Measurements from ENCODE around the gene PHYKPL.

The PHYKPL gene

GRCh38 chr5:178224403-178224802 is 8.2 kb downstream of the PHYKPL start:
- DNase-seq (ENCODE audit: low spot score): no peak
- FAIRE-seq: no peak

- FAIRE-seq: no peak
- DNase-seq (ENCODE audit: low spot score): no peak
Measured at GRCh38 chr5:178223828-178224335, 8.7 kb downstream of the PHYKPL start.

- FAIRE-seq: no peak
- no peak for DNase-seq (ENCODE audit: low spot score)
Measured at GRCh38 chr5:178223196-178223773, 9.3 kb downstream of the PHYKPL start.

GRCh38 chr5:178222292-178222691 is 10.3 kb downstream of the PHYKPL start:
- no peak for DNase-seq (ENCODE audit: low spot score)
- FAIRE-seq: no peak

GRCh38 chr5:178221853-178222252 is 10.7 kb downstream of the PHYKPL start:
- no peak for FAIRE-seq
- DNase-seq (ENCODE audit: low spot score): no peak

- DNase-seq (ENCODE audit: low spot score) (no peak), FAIRE-seq (no peak)
Measured at GRCh38 chr5:178221282-178221681, 11.3 kb downstream of the PHYKPL start.

- DNase-seq (ENCODE audit: low spot score) (no peak), FAIRE-seq (no peak)
Measured at GRCh38 chr5:178218827-178219226, 13.8 kb downstream of the PHYKPL start.

- DNase-seq (ENCODE audit: low spot score) (no peak), FAIRE-seq (no peak)
Measured at GRCh38 chr5:178218237-178218776, 14.3 kb downstream of the PHYKPL start.

GRCh38 chr5:178216779-178217178 is 15.8 kb downstream of the PHYKPL start:
- DNase-seq (ENCODE audit: low spot score) (no peak), FAIRE-seq (no peak)

- DNase-seq (ENCODE audit: low spot score) (no peak), FAIRE-seq (no peak)
Measured at GRCh38 chr5:178216088-178216534, 16.5 kb downstream of the PHYKPL start.

GRCh38 chr5:178215280-178216002 is 17.2 kb downstream of the PHYKPL start:
- FAIRE-seq (no peak), DNase-seq (ENCODE audit: low spot score) (no peak)

- no peak for FAIRE-seq
Measured at GRCh38 chr5:178214160-178214803, 18.3 kb downstream of the PHYKPL start.

GRCh38 chr5:178213748-178214151 is 18.9 kb downstream of the PHYKPL start:
- FAIRE-seq (no peak), DNase-seq (ENCODE audit: low spot score) (no peak)

More at GRCh38 chr5:178214160-178214803, 18.3 kb downstream of the PHYKPL start:
- no peak for DNase-seq (ENCODE audit: low spot score)

GRCh38 chr5:178213003-178213461 is 19.6 kb downstream of the PHYKPL start:
- DNase-seq (ENCODE audit: low spot score) (no peak), FAIRE-seq (no peak)

- FAIRE-seq (no peak), DNase-seq (ENCODE audit: low spot score) (no peak)
Measured at GRCh38 chr5:178212241-178213002, 20.2 kb downstream of the PHYKPL start.

GRCh38 chr5:178211095-178212048 is 21.2 kb downstream of the PHYKPL start:
- FAIRE-seq: no peak
- no peak for DNase-seq (ENCODE audit: low spot score)

GRCh38 chr5:178210686-178211085 is 21.9 kb downstream of the PHYKPL start:
- no peak for DNase-seq (ENCODE audit: low spot score)
- FAIRE-seq: no peak

GRCh38 chr5:178210073-178210535 is 22.5 kb downstream of the PHYKPL start:
- no peak for DNase-seq (ENCODE audit: low spot score)
- FAIRE-seq: no peak

- no peak for DNase-seq (ENCODE audit: low spot score)
- FAIRE-seq: no peak
Measured at GRCh38 chr5:178209334-178210072, 23.1 kb downstream of the PHYKPL start.
